ENCODE data around the gene CPA5. TPM values are rescaled to one million over a fixed set of nuclear protein-coding genes. Genes with fewer than 3 reads are reported as not detected.
A peak's percentile ranks its signal among the peaks of the same experiment; 100 is the strongest.

Gene CPA5
- total RNA-seq, 1 donor from 2014 or later = not detected

- Histone ChIP-seq H2AFZ (replicated peaks) (no peak overlapping the region), H3K9ac (no peak overlapping the region)
Observed at GRCh38 chr7:130324306-130324943, 20.2 kb upstream of the CPA5 start.

DNA sequence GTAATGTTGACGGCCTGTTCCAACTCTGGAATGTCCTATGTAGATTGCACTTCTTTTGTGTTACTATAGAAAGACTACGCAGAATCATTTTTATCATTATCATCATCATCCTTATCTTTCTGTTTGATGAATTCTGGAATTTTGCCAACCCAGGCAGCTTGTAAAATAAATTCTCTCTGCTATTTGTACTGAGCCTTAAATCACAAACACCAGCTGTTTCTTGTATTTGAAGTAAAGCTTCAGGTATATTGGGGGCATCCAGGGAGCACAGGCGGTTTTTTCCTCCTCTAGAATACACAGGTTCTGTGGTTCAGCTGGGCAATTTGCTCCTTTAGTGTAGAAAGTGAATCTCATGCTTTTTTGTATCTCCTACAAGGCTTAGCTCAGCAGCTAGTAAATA is 14.9 kb upstream of the CPA5 start:
- H3K4me3 Mint-ChIP-seq = no peak overlapping the region
- Histone ChIP-seq H4K20me1 (ENCODE audit: low read depth) (no peaks in the 10 kb centered on the region), H3K9me3 (ENCODE audit: low read depth) (no peaks in the 10 kb centered on the region), H3K4me3 (no peak overlapping the region), H3K4me1 (no peaks in the 10 kb centered on the region), H3K27ac (no peak overlapping the region), H3K27me3 (no peaks in the 10 kb centered on the region), H3F3A (ENCODE audit: low read depth) (no peaks in the 10 kb centered on the region), H2AFZ (replicated peaks) (peak overlapping the region; percentile 13), H3K4me2 (no peak overlapping the region), H3K79me2 (ENCODE audit: low read depth) (no peaks in the 10 kb centered on the region), H3K9ac (no peak overlapping the region), H3K36me3 (no peaks in the 10 kb centered on the region)
- no peaks in the 10 kb centered on the region for H3K36me3 Mint-ChIP-seq
- no peak for DNase-seq (ENCODE audit: low spot score)
- TF ChIP-seq EZH2 (IDR thresholded peaks at IDR 0.05) (no peak), EZH2phosphoT487 (IDR thresholded peaks at IDR 0.05) (no peak)
- TF ChIP-seq, protein P1, sequence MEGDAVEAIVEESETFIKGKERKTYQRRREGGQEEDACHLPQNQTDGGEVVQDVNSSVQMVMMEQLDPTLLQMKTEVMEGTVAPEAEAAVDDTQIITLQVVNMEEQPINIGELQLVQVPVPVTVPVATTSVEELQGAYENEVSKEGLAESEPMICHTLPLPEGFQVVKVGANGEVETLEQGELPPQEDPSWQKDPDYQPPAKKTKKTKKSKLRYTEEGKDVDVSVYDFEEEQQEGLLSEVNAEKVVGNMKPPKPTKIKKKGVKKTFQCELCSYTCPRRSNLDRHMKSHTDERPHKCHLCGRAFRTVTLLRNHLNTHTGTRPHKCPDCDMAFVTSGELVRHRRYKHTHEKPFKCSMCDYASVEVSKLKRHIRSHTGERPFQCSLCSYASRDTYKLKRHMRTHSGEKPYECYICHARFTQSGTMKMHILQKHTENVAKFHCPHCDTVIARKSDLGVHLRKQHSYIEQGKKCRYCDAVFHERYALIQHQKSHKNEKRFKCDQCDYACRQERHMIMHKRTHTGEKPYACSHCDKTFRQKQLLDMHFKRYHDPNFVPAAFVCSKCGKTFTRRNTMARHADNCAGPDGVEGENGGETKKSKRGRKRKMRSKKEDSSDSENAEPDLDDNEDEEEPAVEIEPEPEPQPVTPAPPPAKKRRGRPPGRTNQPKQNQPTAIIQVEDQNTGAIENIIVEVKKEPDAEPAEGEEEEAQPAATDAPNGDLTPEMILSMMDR (IDR thresholded peaks at IDR 0.05) = no peak
- no peaks in the 10 kb centered on the region for H3K9me3 Mint-ChIP-seq
- H3K27me3 Mint-ChIP-seq (ENCODE audit: insufficient read depth, low read depth) = no peaks in the 10 kb centered on the region
- no peaks in the 10 kb centered on the region for H3K4me1 Mint-ChIP-seq
- no peak overlapping the region for H3K27ac Mint-ChIP-seq

More at GRCh38 chr7:130324306-130324943, 20.2 kb upstream of the CPA5 start:
- Mint-ChIP-seq H3K27me3 (ENCODE audit: insufficient read depth, low read depth) (no peaks in the 10 kb centered on the region), H3K36me3 (no peaks in the 10 kb centered on the region), H3K4me3 (no peak overlapping the region), H3K9me3 (no peaks in the 10 kb centered on the region), H3K4me1 (peaks cover 10% of the 10 kb centered on the region), H3K27ac (no peak overlapping the region)
- Histone ChIP-seq H3K4me3 (no peak overlapping the region), H3K9me3 (ENCODE audit: low read depth) (no peaks in the 10 kb centered on the region), H3K36me3 (no peaks in the 10 kb centered on the region), H3K79me2 (ENCODE audit: low read depth) (no peaks in the 10 kb centered on the region), H4K20me1 (ENCODE audit: low read depth) (no peaks in the 10 kb centered on the region), H3K27ac (no peak overlapping the region), H3F3A (ENCODE audit: low read depth) (no peaks in the 10 kb centered on the region), H3K27me3 (no peaks in the 10 kb centered on the region), H3K4me2 (no peak overlapping the region), H3K4me1 (no peaks in the 10 kb centered on the region)
- DNase-seq (ENCODE audit: low spot score) = no peak
- TF ChIP-seq EZH2 (IDR thresholded peaks at IDR 0.05) (no peak), EZH2phosphoT487 (IDR thresholded peaks at IDR 0.05) (no peak)
- TF ChIP-seq, protein P1 (IDR thresholded peaks at IDR 0.05) = no peak

- no peak for DNase-seq (ENCODE audit: low spot score)
- Mint-ChIP-seq H3K27ac (no peak overlapping the region), H3K4me3 (no peak overlapping the region), H3K9me3 (peaks cover 2% of the 10 kb centered on the region), H3K27me3 (ENCODE audit: insufficient read depth, low read depth) (peaks cover under 1% of the 10 kb centered on the region), H3K4me1 (no peaks in the 10 kb centered on the region), H3K36me3 (peaks cover 2% of the 10 kb centered on the region)
- H3K9me3 ChIP-seq (ENCODE audit: low read depth) = no peaks in the 10 kb centered on the region
- H3K36me3 ChIP-seq = no peaks in the 10 kb centered on the region
- H3K27me3 ChIP-seq = no peaks in the 10 kb centered on the region
- H2AFZ ChIP-seq (replicated peaks) = no peak overlapping the region
- no peak overlapping the region for H3K4me3 ChIP-seq
- H3K79me2 ChIP-seq (ENCODE audit: low read depth) = no peaks in the 10 kb centered on the region
- no peak overlapping the region for H3K9ac ChIP-seq
- H3K4me2 ChIP-seq = no peak overlapping the region
- H3K27ac ChIP-seq = no peak overlapping the region
- H4K20me1 ChIP-seq (ENCODE audit: low read depth) = no peaks in the 10 kb centered on the region
- no peaks in the 10 kb centered on the region for H3K4me1 ChIP-seq
- TF ChIP-seq EZH2phosphoT487 (IDR thresholded peaks at IDR 0.05) (no peak), EZH2 (IDR thresholded peaks at IDR 0.05) (no peak)
- TF ChIP-seq, protein P1 (IDR thresholded peaks at IDR 0.05) = no peak
- no peaks in the 10 kb centered on the region for H3F3A ChIP-seq (ENCODE audit: low read depth)
Observed at GRCh38 chr7:130332259-130333053, 12.2 kb upstream of the CPA5 start.
